GM19324 (cell line): Measurements from ENCODE around the gene OR10G8.

Experiments
- ATAC-seq: cut with Tn5 transposase; IDR thresholded peaks from one replicate; pipeline ENCODE4 v1.9.1; 2021; ENCODE audit warnings: mild to moderate bottlenecking, moderate library complexity; ENCODE audit not compliant: unreplicated experiment, low FRiP score

Gene OR10G8

DNA sequence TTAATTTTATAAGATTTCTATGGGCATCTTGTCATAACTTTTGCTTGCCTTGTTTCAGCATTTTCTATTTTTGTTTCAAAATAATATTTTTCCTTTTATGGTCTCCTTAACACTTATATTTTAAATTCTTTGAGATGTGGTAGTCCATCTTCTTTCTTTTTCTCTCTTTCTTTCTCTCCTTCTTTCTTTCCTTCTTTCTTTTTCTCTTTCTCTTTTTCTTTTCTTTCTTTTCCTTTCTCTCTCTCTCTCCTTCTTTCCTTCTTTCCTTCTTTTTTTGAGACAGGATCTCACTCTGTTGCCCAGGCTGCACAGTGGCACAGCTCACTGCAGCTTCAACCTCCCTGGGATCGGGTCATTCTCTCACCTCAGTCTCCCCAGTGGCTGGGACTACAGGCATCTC is 50.7 kb downstream of the OR10G8 start:
- no peak for ATAC-seq

DNA sequence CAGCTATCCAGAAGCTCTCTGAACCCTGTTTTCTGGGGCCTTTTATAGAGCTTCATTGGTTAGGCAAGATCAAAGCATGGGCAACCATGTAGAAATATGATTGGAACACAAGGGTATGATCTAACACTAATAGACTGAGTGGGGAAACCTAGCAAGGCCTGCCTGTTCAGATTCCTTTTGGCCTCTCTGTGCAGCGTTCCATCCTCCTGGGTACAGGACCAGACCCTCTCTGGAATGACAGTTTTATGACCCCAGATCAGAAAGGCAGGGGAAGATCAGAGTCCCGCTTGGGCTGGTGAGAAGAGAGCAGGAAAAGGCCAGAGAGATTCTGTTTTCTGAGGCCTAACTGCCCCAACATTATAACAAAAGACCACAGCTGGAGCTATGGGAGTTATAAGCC is 52.0 kb downstream of the OR10G8 start:
- no peak for ATAC-seq

DNA sequence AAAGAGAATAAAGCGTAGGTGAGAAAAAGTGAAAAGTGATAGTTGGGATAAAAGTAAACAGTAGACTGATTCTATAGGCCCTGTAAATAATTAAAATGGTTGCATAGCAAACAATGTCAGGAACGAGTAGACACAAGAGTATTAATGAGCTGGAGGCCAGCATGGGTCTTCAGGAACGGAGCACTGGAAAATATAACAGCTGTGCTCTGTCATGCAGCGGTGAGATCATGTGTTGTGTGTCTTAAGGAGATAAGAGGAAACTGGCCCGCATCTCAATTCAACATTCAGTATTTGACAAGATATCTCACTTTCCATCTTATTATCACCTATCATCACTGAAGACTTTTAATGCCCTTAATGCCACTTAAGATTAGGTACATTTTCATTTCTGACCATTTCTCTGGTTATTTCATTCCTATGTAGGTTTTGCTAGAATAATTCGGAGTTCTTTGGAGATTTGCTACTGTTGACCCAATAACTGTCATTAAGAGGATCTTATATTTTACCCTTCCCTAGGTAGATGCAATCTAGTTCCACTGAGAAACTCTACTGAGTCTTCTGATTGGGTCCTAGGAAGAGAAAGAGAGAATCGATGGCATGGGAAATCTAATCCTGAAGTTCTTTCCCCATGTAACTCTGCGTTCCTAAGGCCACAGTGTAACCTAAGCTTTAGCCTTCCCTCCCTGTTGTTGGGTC is 53.2 kb downstream of the OR10G8 start:
- no peak for ATAC-seq
